Right forelimb (tissue), 1 donor: Measurements from ENCODE around the gene MEX3B.
"Not testable (repeated sequence)": the region's sequence is repeated elsewhere in the genome, so short reads cannot be mapped to it uniquely, and the experiment has no call there.

Experiments used
- DNase-seq: peaks from one replicate; pipeline ENCODE4 v3.0.0-alpha.2; 2018

MEX3B gene

GRCh38 chr15:81995081-81995480 lies 50.7 kb downstream of the MEX3B start:
- not testable (repeated sequence) for DNase-seq

GRCh38 chr15:81992523-81992922 lies 53.3 kb downstream of the MEX3B start:
- DNase-seq: no peak
